GM21423 (cell line): ENCODE results near the gene CTDSPL2.
"Not testable (repeated sequence)": the region's sequence is repeated elsewhere in the genome, so short reads cannot be mapped to it uniquely, and the experiment has no call there.

ENCODE experiments used
- ATAC-seq: cut with Tn5 transposase; IDR thresholded peaks from one replicate; pipeline ENCODE4 v1.9.1; 2021; ENCODE audit warnings: mild to moderate bottlenecking, moderate library complexity; ENCODE audit not compliant: unreplicated experiment

Gene CTDSPL2

GRCh38 chr15:44426975-44427755, at the start of gene CTDSPL2:
Gene CTDSPL2, plus strand, starts transcription at chr15:44427629. Its CDS starts 31,386 bp downstream, at chr15:44459015.
- ATAC-seq, result peak; percentile 94

DNA sequence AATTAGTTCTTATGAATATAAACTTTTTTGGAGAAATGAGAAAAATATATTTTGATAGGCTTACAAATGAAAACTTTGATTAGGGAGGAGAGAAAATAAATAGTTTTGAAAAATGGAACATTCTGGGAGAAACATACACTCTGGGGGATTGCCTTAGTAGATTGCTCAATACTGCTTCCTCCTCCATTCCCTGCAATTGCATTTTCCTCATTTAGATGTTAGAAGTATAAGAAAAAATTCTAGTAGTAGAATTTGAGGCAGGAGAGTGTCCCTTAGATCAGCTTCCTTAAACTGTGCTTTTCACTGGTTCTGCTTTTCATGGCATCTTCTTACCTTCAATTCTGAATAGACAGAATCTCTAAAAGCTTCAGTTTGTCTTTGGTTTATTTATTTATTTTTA, 46.2 kb upstream of the CTDSPL2 start:
- ATAC-seq, result no peak

DNA sequence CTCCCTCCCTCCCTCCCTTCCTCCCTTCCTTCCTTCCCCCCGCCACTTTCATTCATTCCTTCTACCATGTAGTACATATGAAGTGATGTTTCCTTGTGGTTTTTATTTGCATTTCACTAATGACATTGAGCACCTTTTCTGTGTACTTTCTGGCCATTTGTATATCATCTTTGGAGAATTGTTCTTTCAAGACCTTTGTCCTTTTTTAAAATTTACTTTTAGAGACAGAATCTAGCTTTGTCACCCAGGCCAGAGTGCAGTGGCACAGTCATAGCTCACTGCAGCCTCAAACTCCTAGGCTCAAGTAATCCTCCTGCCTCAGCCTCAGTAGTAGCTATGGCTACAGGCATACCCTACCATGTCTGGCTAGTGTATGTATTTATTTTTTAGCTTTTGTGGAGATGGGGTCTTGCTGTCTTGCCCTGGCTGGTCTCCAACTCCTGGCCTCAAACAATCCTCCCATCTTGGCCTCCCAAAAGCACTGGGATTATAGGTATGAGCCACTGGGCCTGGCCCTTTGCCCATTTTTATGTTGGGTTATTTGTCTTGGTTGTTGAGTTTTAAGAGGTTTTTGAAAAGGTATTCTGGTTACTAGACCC, 42.0 kb upstream of the CTDSPL2 start:
- ATAC-seq, result no peak

DNA sequence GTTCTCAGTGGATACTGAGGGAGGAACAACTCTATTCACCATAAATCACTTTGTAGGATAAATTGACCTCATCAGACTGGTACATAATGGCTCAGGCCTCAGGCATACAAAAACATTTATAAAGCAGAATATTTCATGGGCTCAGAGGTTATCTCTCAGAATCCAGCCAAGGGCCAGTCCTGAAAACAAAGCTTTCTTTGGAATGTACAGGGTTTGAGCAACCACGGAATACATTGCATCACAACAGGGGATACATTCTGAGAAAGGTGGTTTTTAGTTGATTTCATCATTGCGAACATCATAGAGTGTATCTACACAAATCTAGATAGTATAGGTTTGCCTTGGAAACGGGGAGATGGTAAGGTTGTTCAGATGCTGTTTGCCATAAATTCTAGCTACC, 33.4 kb upstream of the CTDSPL2 start:
- ATAC-seq, result no peak

DNA sequence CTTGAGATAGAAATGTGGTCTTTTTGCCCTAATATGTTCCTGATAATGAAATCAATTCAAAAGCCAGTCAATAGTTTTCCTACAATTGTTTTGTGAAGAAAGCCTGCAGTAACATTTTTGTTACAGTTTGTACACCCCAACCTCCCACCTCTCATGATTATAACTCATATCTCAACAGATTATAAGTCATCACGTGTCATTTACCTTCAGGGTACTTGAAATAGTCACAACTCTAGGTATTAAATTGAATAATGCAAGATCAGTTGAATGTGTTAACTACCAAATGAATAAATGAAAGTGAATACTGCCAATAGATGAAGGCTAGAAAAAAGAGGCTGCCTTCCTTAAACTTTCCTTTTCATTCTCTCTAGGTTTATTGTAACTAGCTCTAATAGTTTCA, 32.9 kb upstream of the CTDSPL2 start:
- ATAC-seq, result no peak

DNA sequence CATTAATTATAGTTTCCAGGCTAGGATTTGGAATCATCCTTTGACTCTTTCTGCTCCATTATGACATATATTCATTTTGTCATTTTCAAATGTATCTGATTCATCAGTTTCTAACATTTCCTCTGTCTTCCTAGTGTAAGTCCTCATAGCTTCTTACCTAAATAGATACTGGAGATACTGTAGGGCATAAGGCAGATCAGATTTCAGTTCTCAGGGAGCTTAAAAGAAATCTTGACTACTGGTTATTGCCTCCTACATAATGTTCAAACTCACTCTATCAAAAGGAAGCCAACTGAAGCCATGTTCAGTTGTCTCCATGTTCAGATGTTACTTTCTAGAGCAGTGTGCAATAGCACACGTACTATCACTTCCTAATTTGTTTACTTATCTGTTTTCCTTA, 29.6 kb upstream of the CTDSPL2 start:
- no peak for ATAC-seq

GRCh38 chr15:44414001-44414400, 13.4 kb upstream of the CTDSPL2 start:
- ATAC-seq, result no peak

- ATAC-seq, result peak; percentile 20
These were observed 611 bp downstream of the CTDSPL2 start for GRCh38 chr15:44427756-44428724.

- ATAC-seq, result no peak
These were observed 8.7 kb downstream of the CTDSPL2 start for GRCh38 chr15:44435893-44436667.

DNA sequence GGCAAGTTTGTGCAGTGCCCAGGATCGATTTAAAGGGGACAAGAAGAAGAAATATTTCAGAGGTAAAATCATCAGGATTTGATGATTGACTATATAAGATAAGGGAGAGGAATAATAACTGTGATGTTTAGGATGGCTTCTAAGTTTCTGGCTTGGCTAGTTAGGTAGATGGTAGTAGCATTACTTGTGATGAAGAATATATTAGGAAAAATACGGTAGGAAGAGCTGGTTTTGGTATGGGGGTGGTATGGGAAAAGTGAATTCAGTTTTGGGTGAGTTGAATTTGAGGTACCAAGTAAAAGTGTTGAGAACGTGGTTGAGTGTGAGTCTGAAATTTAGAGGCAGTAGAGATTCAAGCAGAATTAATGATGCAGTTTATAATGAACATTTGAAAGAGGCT, 11.0 kb downstream of the CTDSPL2 start:
- ATAC-seq, result no peak

GRCh38 chr15:44441095-44441501, 13.7 kb downstream of the CTDSPL2 start:
- ATAC-seq, result no peak

- no peak for ATAC-seq
These were observed 16.1 kb downstream of the CTDSPL2 start for GRCh38 chr15:44443515-44443914.

- ATAC-seq, result no peak
These were observed 20.4 kb downstream of the CTDSPL2 start for GRCh38 chr15:44447772-44448376.

- no peak for ATAC-seq
These were observed 22.7 kb downstream of the CTDSPL2 start for GRCh38 chr15:44450172-44450571.

- not testable (repeated sequence) for ATAC-seq
These were observed 26.3 kb downstream of the CTDSPL2 start for GRCh38 chr15:44453578-44454283.

GRCh38 chr15:44458429-44458828, 31.0 kb downstream of the CTDSPL2 start:
- ATAC-seq, result no peak

GRCh38 chr15:44468709-44469385, 41.4 kb downstream of the CTDSPL2 start:
- no peak for ATAC-seq

DNA sequence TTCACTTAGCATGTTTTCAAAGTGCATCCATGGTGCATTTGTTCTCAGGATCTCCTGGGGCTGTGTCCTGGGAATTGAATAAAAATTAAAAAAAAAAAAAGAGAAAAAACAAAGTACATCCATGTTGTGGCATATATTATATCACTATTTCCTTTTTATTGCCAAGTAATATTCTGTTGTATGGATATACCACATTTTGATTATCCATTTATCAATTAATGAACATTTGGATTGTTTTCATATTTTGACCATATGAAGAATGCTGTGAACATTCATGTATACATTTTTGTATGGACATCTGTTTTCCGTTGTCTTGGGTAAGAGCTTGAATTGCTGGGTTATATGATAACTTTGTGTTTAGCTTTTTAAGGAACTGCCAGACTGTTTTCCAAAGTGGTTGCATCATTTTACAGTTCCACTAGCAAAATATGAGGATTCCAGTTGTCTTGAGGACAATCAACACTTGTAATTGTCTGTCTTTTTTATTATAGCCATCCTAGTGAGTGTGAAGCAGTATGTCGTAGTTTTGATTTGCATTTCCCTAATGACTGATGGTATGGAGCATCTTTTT, 44.5 kb downstream of the CTDSPL2 start:
- no peak for ATAC-seq

DNA sequence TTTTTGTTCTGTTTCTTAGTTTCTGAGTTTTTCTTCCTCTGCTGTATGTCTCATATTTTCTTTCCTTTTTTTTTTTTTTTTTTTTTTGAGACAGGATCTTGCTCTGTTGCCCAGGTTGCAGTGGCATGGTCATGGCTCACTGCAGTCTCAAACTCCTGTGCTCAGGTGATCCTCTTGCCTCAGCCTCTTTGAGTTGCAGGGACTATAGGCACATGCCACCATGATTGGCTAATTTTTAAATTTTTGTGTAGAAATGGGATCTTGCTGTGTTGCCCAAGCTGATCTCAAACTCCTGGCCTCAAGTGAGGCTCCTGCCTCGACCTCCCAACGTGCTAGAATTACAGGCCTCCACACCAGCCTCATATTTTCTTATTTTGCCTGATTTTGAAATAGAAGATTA, 51.9 kb downstream of the CTDSPL2 start:
- no peak for ATAC-seq
